HCT116 (cell line): ENCODE measurements around the gene SLC40A1. TPM values are rescaled to one million over a fixed set of nuclear protein-coding genes. Genes with fewer than 3 reads are reported as not detected.

Experiments used
- ATF3 ChIP-seq: IDR thresholded peaks from 2 replicates; pipeline ENCODE4 v1.6.1; 2012
- CBX3 ChIP-seq: IDR thresholded peaks from 2 replicates; pipeline ENCODE4 v1.6.1; 2012; ENCODE audit warnings: low read depth
- CTCF ChIP-seq, 3 experiments: fragments of 200-600 bp in 1 of 3; sonication (generic) in 1 of 3; IDR thresholded peaks in 2 of 3; conservative IDR thresholded peaks in 1 of 3; 2 replicates each; pipeline ENCODE4 v1.5.1; 2012 to 2017; ENCODE audit warnings: low read depth in 2 of 3, low read length in 2 of 3, antibody characterized with exemption in 1 of 3, borderline replicate concordance in 1 of 3, control low read depth in 1 of 3, mild to moderate bottlenecking in 1 of 3, mixed read lengths in 1 of 3, mixed run types in 1 of 3, moderate library complexity in 1 of 3; ENCODE audit not compliant: insufficient read depth in 1 of 3
- EGR1 ChIP-seq: IDR thresholded peaks from 2 replicates; pipeline ENCODE4 v1.6.1; 2012; ENCODE audit warnings: low read depth
- EZH2phosphoT487 ChIP-seq: fragments of 200-600 bp; IDR thresholded peaks from 2 replicates; pipeline ENCODE4 v1.6.1; 2018; ENCODE audit warnings: antibody characterized with exemption, borderline replicate concordance
- FOSL1 ChIP-seq: IDR thresholded peaks from 2 replicates; pipeline ENCODE4 v1.6.1; 2012; ENCODE audit warnings: low read depth
- POLR2A ChIP-seq: IDR thresholded peaks from 2 replicates; pipeline ENCODE4 v1.7.0; 2011; ENCODE audit warnings: borderline replicate concordance; ENCODE audit not compliant: insufficient read depth, insufficient read length; ENCODE audit errors: extremely low read depth
- REST ChIP-seq: IDR thresholded peaks from 2 replicates; pipeline ENCODE4 v1.6.1; 2012; ENCODE audit warnings: low read depth
- ZNF274 ChIP-seq: fragments of 200-500 bp; sonication (Bioruptor generic); IDR thresholded peaks from 2 replicates; pipeline ENCODE4 v1.6.1; 2014; ENCODE audit warnings: mild to moderate bottlenecking, low read depth, low read length, inconsistent platforms
- total RNA-seq: library from RNA; stranded (reverse); gene quantifications from one replicate; pipeline ENCODE4 v1.2.1, GENCODE V29; 2021; ENCODE audit not compliant: unreplicated experiment

Gene SLC40A1
- total RNA-seq, 1 experiment from 2014 or later: 1.5 TPM

- TF ChIP-seq REST (no peak), EZH2phosphoT487 (no peak), CTCF (IDR thresholded peaks at IDR 0.05 in 2 of 3, conservative IDR thresholded peaks at IDR 0.05 in 1 of 3; ENCODE audit: borderline replicate concordance in 1 of 3, insufficient read depth in 1 of 3, low read depth in 2 of 3, low read length in 2 of 3) (no peak), ZNF274 (no peak), EGR1 (no peak), FOSL1 (no peak), POLR2A (no peak), CBX3 (no peak), ATF3 (no peak)
Observed at GRCh38 chr2:189522435-189523151, 58.0 kb downstream of the SLC40A1 start (continued).
